ENCODE measurements around the gene SIRT2.
A peak's percentile ranks its signal among the peaks of the same experiment; 100 is the strongest.
"Not testable (repeated sequence)": the region's sequence is repeated elsewhere in the genome, so short reads cannot be mapped to it uniquely, and the experiment has no call there.

The SIRT2 gene

GRCh38 chr19:38894968-38895367 lies 4.5 kb downstream of the SIRT2 start:
- DNase-seq (ENCODE audit: low read depth) = no peak

GRCh38 chr19:38893341-38893771 lies 6.1 kb downstream of the SIRT2 start:
- no peak for DNase-seq (ENCODE audit: low read depth)

GRCh38 chr19:38892841-38893240 lies 6.6 kb downstream of the SIRT2 start:
- no peak for DNase-seq (ENCODE audit: low read depth)

GRCh38 chr19:38891771-38892170 lies 7.6 kb downstream of the SIRT2 start:
- no peak for DNase-seq (ENCODE audit: low read depth)

- no peak for DNase-seq (ENCODE audit: low read depth)
These were observed 8.7 kb downstream of the SIRT2 start for GRCh38 chr19:38890686-38891085.

- DNase-seq (ENCODE audit: low read depth) = no peak
These were observed 9.6 kb downstream of the SIRT2 start for GRCh38 chr19:38889803-38890202.

GRCh38 chr19:38888876-38889275 lies 10.5 kb downstream of the SIRT2 start:
- no peak for DNase-seq (ENCODE audit: low read depth)

GRCh38 chr19:38884691-38885090 lies 14.7 kb downstream of the SIRT2 start:
- not testable (repeated sequence) for DNase-seq (ENCODE audit: low read depth)

- DNase-seq (ENCODE audit: low read depth) = no peak
These were observed 16.1 kb downstream of the SIRT2 start for GRCh38 chr19:38883286-38883685.

GRCh38 chr19:38880882-38881609 lies 18.4 kb downstream of the SIRT2 start:
- DNase-seq (ENCODE audit: low read depth) = no peak

GRCh38 chr19:38880076-38880881 lies 19.1 kb downstream of the SIRT2 start:
- no peak for DNase-seq (ENCODE audit: low read depth)

GRCh38 chr19:38879400-38879751 lies 20.0 kb downstream of the SIRT2 start:
- DNase-seq (ENCODE audit: low read depth) = no peak

GRCh38 chr19:38878575-38879399 lies 20.6 kb downstream of the SIRT2 start:
- no peak for DNase-seq (ENCODE audit: low read depth)

- DNase-seq (ENCODE audit: low read depth) = peak; percentile 41
These were observed 21.4 kb downstream of the SIRT2 start, which contains the start of gene RINL for GRCh38 chr19:38877781-38878574. Gene RINL, minus strand, starts transcription at chr19:38878275. Its CDS starts 1,533 bp downstream, at chr19:38876742.

GRCh38 chr19:38875656-38876395 lies 23.6 kb downstream of the SIRT2 start:
- DNase-seq (ENCODE audit: low read depth) = no peak

GRCh38 chr19:38873400-38873799 lies 26.0 kb downstream of the SIRT2 start:
- DNase-seq (ENCODE audit: low read depth) = not testable (repeated sequence)

- no peak for DNase-seq (ENCODE audit: low read depth)
These were observed 28.8 kb downstream of the SIRT2 start for GRCh38 chr19:38870612-38871011.

GRCh38 chr19:38869836-38870607 lies 29.4 kb downstream of the SIRT2 start:
- peak; percentile 78 for DNase-seq (ENCODE audit: low read depth)

GRCh38 chr19:38869160-38869835 lies 30.1 kb downstream of the SIRT2 start:
- DNase-seq (ENCODE audit: low read depth) = no peak
